Dendritic cell treated with granulocyte-macrophage colony-stimulating factor and Interleukin-4, amounts not matched to agents 40 ng/mL and 50 ng/mL, for 4 days (primary cell): ENCODE results near the gene UVRAG.

Experiments
- H3K27ac Mint-ChIP-seq: one replicate; pipeline ENCODE4 v1.8.0; 2022; ENCODE audit warnings: mild to moderate bottlenecking, mixed read lengths
- H3K27me3 Mint-ChIP-seq: one replicate; pipeline ENCODE4 v1.8.0; 2022; ENCODE audit warnings: mild to moderate bottlenecking, mixed read lengths
- H3K36me3 Mint-ChIP-seq: one replicate; pipeline ENCODE4 v1.8.0; 2022; ENCODE audit warnings: low read depth, mixed read lengths
- H3K4me1 Mint-ChIP-seq: one replicate; pipeline ENCODE4 v1.8.0; 2022; ENCODE audit warnings: low read depth, mixed read lengths
- H3K4me3 Mint-ChIP-seq: one replicate; pipeline ENCODE4 v1.8.0; 2022; ENCODE audit warnings: mild to moderate bottlenecking, moderate library complexity, mixed read lengths
- H3K9me3 Mint-ChIP-seq: one replicate; pipeline ENCODE4 v1.8.0; 2022; ENCODE audit warnings: mixed read lengths
- intact Hi-C: fragments of 100-400 bp; cut with micrococcal nuclease; formaldehyde crosslinking; loops from one replicate; pipeline ENCODE4 v1.15.0; 2022

UVRAG gene

DNA sequence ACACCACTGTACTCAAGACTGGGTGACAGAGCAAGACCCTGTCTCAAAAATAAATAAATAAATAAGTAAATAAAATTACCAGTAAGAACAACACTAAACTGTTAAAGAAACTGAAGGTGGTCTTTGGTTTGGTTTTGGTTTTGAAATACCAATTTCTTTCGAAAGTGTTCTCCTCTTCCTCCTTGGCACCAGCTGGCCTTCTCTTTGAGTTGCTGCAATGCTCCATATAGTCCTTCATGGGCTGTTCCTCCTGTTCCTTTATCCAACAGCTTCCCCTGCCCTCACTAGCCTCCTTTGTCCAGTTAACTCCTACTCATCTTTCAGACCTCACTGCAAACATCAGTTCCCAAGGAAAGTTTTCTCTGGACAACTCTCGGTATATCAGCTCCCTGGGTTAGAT, 5.0 kb upstream of the UVRAG start:
- H3K27me3 Mint-ChIP-seq, result no peaks in the 10 kb centered on the region
- H3K27ac Mint-ChIP-seq, result peak overlapping the region; percentile 90
- H3K4me3 Mint-ChIP-seq, result no peak overlapping the region
- H3K9me3 Mint-ChIP-seq, result no peaks in the 10 kb centered on the region
- peaks cover 45% of the 10 kb centered on the region for H3K4me1 Mint-ChIP-seq
- no peaks in the 10 kb centered on the region for H3K36me3 Mint-ChIP-seq
- intact Hi-C loops, result loop anchor here (10.0 kb wide), 2 partner anchors 85 to 315 kb away; no protein-coding TSS in a partner anchor

DNA sequence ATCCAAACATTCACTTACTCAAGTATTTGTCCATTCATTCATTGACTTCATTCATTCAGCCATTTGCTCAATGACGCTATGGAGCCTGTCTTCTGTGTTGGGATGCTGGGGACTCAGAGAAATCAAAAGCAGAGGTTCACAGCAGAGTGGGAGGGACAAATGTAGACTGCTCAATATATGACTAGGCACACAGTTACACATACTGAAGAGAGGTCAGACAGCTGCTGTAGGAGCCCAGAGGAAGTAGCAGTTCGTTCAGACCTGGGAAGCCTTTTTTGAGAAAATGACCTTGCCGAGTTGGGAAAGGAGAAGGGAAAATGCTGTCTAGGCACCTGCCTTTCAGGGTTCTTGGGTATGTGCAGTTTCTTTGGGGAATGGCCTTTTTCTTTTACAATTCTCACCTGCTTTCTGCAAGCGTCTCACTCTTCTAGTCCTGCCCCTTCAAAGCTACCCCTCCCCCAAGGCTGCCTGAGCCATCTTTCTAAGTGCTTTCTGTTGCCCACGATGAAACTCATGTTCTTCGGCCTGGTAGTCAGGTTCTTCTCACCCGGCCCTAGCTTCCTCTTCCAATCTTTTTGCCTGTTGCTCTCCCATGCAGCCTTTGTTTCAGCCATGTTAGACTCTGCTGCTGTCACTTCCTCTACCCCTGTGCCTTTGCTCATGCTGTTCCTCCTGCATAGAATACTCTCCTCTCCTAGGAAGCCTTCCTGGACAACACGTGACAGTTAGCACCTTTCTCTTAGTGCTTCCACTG, 4.2 kb upstream of the UVRAG start:
- Mint-ChIP-seq H3K4me1 (peaks cover 45% of the 10 kb centered on the region), H3K4me3 (peak overlapping the region; percentile 35), H3K27ac (peak overlapping the region; percentile 90), H3K27me3 (no peaks in the 10 kb centered on the region), H3K36me3 (no peaks in the 10 kb centered on the region), H3K9me3 (no peaks in the 10 kb centered on the region)
- intact Hi-C loops, result loop anchor here (10.0 kb wide), 1 partner anchor 314 kb away; no protein-coding TSS in a partner anchor

DNA sequence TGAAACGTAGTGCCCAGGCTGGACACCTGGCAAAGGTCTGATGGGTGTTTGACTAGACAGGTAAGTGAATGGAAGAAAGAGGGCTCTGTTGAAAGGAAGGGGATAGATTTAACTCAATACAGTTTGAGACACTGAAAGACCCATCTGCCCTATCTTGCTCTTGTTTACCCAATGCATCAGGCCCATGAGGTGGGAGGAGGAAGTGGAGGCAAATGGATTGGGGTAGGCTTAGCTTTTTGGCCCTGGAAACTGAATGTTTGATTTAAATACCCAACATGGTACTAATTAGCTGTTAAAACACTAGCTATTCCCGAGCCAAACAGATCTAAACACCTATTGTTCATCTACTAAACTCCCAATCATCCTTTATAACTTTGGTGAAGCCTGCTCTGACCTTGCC, 3.5 kb upstream of the UVRAG start:
- intact Hi-C loops, result loop anchor here (10.0 kb wide), 1 partner anchor 313 kb away; no protein-coding TSS in a partner anchor
- H3K4me3 Mint-ChIP-seq, result no peak overlapping the region

DNA sequence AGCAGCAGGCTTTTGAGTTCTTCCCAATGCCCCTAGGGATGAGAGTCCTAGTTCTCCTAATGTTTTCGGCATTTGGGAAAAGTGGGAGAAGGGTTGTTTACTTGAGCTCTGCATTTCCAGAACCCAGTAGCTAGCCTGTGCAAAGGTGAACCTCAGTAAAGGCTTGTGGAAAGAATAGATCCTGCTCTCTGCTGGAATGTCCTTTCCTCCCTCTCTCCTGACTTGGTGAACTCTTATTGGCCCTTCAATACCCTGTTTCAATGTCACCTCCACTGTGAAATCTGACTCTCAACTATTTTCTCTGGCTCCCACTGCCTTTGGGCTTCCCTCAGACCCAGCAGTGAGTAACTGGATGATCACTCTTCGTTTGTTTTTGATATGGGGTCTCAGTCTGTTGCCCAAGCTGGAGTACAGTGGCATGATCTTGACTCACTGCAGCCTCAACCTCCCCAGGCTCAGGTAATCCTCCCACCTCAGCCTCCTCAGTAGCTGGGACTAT, 2.4 kb upstream of the UVRAG start:
- H3K9me3 Mint-ChIP-seq, result no peaks in the 10 kb centered on the region
- no peaks in the 10 kb centered on the region for H3K27me3 Mint-ChIP-seq
- peaks cover under 1% of the 10 kb centered on the region for H3K36me3 Mint-ChIP-seq
- no peak overlapping the region for H3K4me3 Mint-ChIP-seq
- H3K4me1 Mint-ChIP-seq, result peaks cover 45% of the 10 kb centered on the region
- intact Hi-C loops, result loop anchor here (10.0 kb wide), 1 partner anchor 312 kb away; no protein-coding TSS in a partner anchor
- no peak overlapping the region for H3K27ac Mint-ChIP-seq

More for the DNA sequence above, 3.5 kb upstream of the UVRAG start:
- Mint-ChIP-seq H3K9me3 (no peaks in the 10 kb centered on the region), H3K36me3 (no peaks in the 10 kb centered on the region), H3K4me1 (peaks cover 45% of the 10 kb centered on the region), H3K27me3 (no peaks in the 10 kb centered on the region), H3K27ac (peak overlapping the region; percentile 90)

DNA sequence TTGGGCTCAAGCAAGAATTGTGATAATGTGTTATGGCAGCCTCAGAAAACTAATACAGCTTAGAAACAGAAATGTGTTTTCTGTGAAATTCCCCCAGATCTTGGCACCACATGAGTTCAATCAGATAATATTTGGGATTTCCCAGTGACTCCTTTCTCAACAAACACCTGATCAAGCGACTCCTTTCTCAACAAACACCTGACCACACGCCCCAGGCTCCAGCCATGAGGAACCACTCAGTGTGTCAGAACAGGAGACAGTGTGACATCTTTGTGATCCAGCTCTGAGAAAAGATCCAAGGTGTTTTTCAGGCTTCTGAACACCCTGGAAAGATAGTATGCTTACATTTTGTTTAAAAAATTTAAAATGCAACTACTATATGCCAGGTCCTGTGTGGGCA, 1.9 kb upstream of the UVRAG start:
- intact Hi-C loops, result loop anchor here (10.0 kb wide), 1 partner anchor 312 kb away; no protein-coding TSS in a partner anchor
- Mint-ChIP-seq H3K36me3 (peaks cover 6% of the 10 kb centered on the region), H3K4me3 (no peak overlapping the region), H3K27me3 (no peaks in the 10 kb centered on the region), H3K4me1 (peaks cover 50% of the 10 kb centered on the region), H3K27ac (no peak overlapping the region), H3K9me3 (no peaks in the 10 kb centered on the region)

DNA sequence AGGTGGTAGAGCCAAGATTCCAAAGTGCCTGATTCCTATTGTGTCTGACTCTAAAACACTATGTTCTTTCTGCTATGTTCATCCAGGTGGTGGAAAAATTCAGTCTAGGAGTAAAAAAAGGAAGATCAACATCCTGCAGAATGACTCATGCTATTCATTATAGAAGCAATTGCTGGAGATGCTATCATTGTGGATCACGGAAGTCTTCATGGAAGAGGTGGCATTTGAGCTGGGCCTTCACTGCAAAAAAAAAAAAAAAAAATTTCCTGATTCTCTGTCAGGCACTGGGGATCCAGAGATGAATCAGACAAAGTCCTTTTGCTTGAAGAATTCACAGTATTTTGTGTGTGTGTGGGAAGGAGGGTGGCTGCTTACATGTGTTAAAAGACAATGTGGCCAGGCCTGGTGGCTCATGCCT, 1.4 kb upstream of the UVRAG start:
- no peak overlapping the region for H3K27ac Mint-ChIP-seq
- H3K9me3 Mint-ChIP-seq, result no peaks in the 10 kb centered on the region
- peaks cover 8% of the 10 kb centered on the region for H3K36me3 Mint-ChIP-seq
- no peaks in the 10 kb centered on the region for H3K27me3 Mint-ChIP-seq
- H3K4me3 Mint-ChIP-seq, result peak overlapping the region; percentile 44
- peaks cover 52% of the 10 kb centered on the region for H3K4me1 Mint-ChIP-seq
- intact Hi-C loops, result loop anchor here (10.0 kb wide), 1 partner anchor 311 kb away; no protein-coding TSS in a partner anchor

DNA sequence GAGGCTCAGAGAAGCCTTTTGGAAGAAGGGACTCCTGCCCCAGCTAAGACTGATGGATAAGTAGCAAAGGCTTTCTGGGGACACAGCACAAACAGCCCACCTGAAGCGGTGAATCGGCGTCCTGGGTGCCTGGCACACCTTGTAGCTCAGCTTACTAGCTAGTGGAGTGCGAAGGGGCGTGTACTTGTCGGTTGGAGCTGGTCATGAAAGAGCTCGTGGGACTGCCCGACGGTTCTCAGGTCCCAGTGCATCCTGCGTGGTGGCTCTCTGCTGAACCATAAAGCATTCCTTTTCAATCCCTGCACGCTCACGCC, 690 bp upstream of the UVRAG start:
- H3K36me3 Mint-ChIP-seq, result peaks cover 8% of the 10 kb centered on the region
- no peak overlapping the region for H3K27ac Mint-ChIP-seq
- no peak overlapping the region for H3K4me3 Mint-ChIP-seq
- H3K27me3 Mint-ChIP-seq, result no peaks in the 10 kb centered on the region
- H3K9me3 Mint-ChIP-seq, result no peaks in the 10 kb centered on the region
- intact Hi-C loops, result loop anchor here (10.0 kb wide), 1 partner anchor 310 kb away; no protein-coding TSS in a partner anchor
- peaks cover 55% of the 10 kb centered on the region for H3K4me1 Mint-ChIP-seq

DNA sequence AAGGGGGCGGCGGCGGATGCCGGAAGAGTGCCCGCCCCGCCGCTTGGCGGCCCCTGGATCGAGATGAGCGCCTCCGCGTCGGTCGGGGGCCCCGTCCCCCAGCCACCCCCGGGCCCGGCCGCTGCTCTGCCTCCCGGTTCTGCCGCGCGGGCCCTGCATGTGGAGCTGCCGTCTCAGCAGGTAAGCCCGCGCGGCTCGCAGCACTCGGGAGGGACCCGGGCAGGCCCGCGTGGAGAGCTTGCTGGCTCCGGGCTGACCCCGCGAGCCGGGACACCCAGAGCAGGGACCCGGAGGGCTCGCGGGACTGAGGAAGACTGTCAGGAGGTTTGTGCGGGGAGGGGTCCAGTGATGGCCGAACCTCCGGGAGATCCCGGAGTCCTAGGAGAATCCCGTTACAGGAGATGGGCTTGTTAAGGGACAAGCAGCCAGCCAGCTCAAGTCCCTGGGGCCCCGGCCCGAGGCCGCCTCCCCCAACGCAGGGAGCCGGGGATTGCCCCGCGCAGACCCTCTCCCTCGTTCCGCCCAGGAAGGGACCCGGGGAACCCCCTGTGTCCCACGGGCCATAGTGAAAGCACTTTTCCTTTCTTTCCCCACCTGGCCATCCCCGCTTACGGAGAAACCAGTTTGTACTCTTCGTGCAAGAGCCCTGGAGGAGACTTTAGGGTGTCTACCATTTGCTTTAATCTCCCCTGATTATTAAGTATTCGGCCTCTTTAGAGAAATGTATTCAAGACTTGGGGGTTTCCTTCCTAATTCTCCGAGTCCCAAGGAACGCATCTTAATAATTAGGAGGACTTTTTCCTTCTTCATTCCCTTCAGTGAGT, 547 bp downstream of the UVRAG start:
- Mint-ChIP-seq H3K9me3 (no peaks in the 10 kb centered on the region), H3K27ac (no peak overlapping the region), H3K27me3 (no peaks in the 10 kb centered on the region), H3K36me3 (peaks cover 8% of the 10 kb centered on the region), H3K4me3 (no peak overlapping the region), H3K4me1 (peaks cover 49% of the 10 kb centered on the region)
- intact Hi-C loops, result loop anchor here (10.0 kb wide), 1 partner anchor 309 kb away; no protein-coding TSS in a partner anchor

DNA sequence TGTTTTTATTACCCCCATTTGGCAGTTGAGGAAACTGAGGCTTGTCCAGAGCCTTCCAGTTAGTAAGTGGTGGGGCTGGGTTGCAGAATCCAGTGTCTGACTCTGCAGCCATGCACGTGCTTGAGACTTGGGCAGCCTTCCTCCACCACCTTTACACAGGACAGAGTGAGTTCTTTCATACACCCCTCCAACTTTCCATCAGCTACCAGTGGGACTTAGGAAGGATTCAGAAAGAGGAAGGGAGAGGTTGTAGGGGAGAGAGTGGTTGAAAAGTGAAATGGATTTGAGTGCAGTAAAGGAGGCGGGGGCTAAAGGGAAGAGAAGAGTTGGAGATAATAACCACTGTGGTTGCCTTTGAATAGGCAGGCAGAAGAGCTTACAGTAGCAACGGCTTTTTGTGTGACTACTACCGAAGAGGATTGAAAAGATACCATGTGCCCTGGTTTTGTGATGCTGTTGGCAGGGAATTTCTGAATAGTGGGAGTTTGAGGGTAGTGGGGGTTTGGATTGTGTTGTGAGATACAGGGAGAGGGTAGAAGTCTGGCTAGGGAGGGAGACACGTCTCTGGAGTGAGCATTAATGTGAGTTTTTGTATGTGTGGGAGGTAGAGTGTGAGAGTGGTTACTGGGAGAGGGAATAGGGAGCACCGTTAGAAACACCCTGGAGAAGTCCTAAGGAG, 1.7 kb downstream of the UVRAG start:
- Mint-ChIP-seq H3K27me3 (no peaks in the 10 kb centered on the region), H3K36me3 (peaks cover 17% of the 10 kb centered on the region), H3K27ac (no peak overlapping the region), H3K4me3 (no peak overlapping the region), H3K4me1 (peaks cover 49% of the 10 kb centered on the region), H3K9me3 (no peaks in the 10 kb centered on the region)
- intact Hi-C loops, result loop anchor here (10.0 kb wide), 1 partner anchor 308 kb away; no protein-coding TSS in a partner anchor

DNA sequence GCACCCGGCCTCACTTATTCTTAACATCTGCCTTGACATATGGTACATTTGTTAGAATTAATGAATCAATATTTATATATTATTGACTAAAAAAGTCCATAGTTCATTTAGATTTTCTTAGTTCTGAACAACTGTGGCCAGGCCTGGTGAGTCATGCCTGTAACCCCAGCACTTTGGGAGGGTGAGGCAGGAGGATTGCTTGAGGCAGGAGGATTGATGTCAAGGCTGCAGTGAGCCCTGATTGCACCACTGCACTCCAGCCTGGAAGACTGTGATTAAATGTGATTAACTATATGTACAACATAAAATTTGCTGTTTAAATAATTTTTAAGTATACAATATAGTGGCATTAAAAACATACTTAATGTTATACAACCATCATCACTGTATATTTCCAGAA, 5.6 kb downstream of the UVRAG start:
- H3K27me3 Mint-ChIP-seq, result no peaks in the 10 kb centered on the region
- peaks cover 53% of the 10 kb centered on the region for H3K4me1 Mint-ChIP-seq
- no peak overlapping the region for H3K4me3 Mint-ChIP-seq
- no peaks in the 10 kb centered on the region for H3K9me3 Mint-ChIP-seq
- H3K27ac Mint-ChIP-seq, result peak overlapping the region; percentile 89
- peaks cover 31% of the 10 kb centered on the region for H3K36me3 Mint-ChIP-seq
- intact Hi-C loops, result no loop called here

DNA sequence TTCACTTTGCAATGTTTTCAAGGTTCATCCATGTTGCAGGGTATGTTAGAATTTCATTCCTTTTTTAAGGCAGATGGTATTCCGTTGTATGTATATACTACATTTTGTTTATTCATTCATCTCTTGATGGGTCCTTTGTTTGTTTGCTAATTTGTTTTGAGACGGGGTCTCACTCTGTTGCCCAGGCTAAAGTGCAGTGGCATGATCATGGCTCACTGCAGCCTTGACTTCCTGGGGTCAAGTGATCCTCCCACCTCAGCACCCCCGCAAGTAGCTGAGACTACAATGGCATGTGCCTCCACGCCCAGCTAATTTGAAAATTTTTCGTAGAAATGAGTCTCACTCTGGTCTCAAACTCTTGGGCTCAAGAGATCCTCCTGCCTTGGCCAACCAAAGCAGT, 6.2 kb downstream of the UVRAG start:
- no peak overlapping the region for H3K4me3 Mint-ChIP-seq
- H3K27ac Mint-ChIP-seq, result peak overlapping the region; percentile 89

DNA sequence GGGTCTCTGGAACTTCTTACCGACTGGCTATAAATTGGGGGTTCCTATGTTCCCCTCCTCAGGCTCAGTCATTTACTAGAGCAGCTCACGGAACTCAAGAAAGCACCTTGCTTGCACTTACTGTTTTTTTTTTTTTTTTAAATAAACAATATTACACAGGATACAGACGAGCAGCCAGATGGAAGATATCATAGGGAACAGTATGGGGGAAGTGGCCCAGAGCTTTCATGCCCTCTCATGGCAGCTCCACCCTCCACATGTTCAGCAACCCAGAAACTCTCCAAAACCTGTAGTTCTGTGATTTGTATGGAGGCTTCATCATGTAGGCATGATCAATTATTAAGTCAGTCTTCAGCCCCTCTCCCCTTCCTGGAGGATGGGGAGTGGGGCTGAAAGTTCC, 7.5 kb downstream of the UVRAG start:
- H3K4me3 Mint-ChIP-seq, result no peak overlapping the region

More for the DNA sequence above, 6.2 kb downstream of the UVRAG start:
- intact Hi-C loops, result no loop called here
- peaks cover 59% of the 10 kb centered on the region for H3K4me1 Mint-ChIP-seq
- no peaks in the 10 kb centered on the region for H3K27me3 Mint-ChIP-seq
- peaks cover 36% of the 10 kb centered on the region for H3K36me3 Mint-ChIP-seq
- H3K9me3 Mint-ChIP-seq, result no peaks in the 10 kb centered on the region

DNA sequence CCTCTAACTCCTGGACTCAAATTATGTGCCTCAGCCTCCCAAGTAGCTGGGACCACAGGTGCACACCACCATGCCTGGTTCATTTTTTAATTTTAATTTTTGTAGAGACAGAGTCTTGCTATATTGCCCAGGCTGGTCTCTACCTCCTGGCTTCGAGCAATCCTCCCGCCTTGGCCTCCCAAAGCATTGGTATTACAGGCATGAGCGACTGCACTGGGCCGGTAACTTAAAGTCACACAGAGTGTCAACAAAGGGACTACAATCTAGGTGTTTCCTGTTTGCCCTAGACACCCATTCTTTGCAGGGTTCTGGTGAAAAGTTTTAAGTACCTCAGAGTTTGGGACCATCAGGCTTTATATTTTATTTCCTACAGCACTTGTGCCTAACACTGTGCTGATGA, 8.4 kb downstream of the UVRAG start:
- H3K9me3 Mint-ChIP-seq, result no peaks in the 10 kb centered on the region
- intact Hi-C loops, result no loop called here
- H3K27ac Mint-ChIP-seq, result peak overlapping the region; percentile 89
- H3K27me3 Mint-ChIP-seq, result no peaks in the 10 kb centered on the region
- no peak overlapping the region for H3K4me3 Mint-ChIP-seq
- peaks cover 65% of the 10 kb centered on the region for H3K4me1 Mint-ChIP-seq
- H3K36me3 Mint-ChIP-seq, result peaks cover 30% of the 10 kb centered on the region

More for the DNA sequence above, 7.5 kb downstream of the UVRAG start:
- intact Hi-C loops, result no loop called here
- Mint-ChIP-seq H3K36me3 (peaks cover 37% of the 10 kb centered on the region), H3K27ac (peak overlapping the region; percentile 89), H3K4me1 (peaks cover 71% of the 10 kb centered on the region), H3K9me3 (no peaks in the 10 kb centered on the region), H3K27me3 (no peaks in the 10 kb centered on the region)
